Activated T-cell treated with anti-CD3 and anti-CD28 coated beads, Interleukin-2, amount 50 U/mL, for 48 hours (primary cell): ENCODE data around the gene TET2.
"Not testable (repeated sequence)": the region's sequence is repeated elsewhere in the genome, so short reads cannot be mapped to it uniquely, and the experiment has no call there.

Source experiments
- DNase-seq, 2 experiments: peaks; one replicate each; pipeline ENCODE4 v3.0.0-alpha.2; 2020

The TET2 gene

GRCh38 chr4:105240037-105240436, 93.4 kb downstream of the TET2 start:
- no peak for DNase-seq

- no peak for DNase-seq
Observed at GRCh38 chr4:105241451-105241850, 94.8 kb downstream of the TET2 start.

- DNase-seq = no peak
Observed at GRCh38 chr4:105243446-105243845, 96.8 kb downstream of the TET2 start.

DNA sequence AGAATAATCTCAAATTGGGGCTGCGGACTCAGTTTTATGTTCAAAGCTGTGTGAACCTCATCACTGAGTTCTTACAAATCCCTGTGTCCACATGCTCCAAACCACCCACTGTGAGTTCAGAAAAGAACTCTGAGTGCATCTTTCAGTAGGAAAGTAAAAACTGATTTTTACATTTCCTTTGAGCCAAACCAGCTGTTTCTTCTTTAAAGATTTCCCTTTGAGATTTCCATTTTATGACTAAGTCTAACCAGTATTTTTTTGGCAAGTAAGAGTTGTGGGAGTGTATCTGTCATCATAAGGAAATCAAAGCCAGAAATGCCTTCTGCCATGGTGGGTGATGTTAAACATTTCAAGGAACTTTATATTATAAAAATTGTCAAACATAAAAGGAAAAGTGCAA, 100.0 kb downstream of the TET2 start:
- no peak for DNase-seq

DNA sequence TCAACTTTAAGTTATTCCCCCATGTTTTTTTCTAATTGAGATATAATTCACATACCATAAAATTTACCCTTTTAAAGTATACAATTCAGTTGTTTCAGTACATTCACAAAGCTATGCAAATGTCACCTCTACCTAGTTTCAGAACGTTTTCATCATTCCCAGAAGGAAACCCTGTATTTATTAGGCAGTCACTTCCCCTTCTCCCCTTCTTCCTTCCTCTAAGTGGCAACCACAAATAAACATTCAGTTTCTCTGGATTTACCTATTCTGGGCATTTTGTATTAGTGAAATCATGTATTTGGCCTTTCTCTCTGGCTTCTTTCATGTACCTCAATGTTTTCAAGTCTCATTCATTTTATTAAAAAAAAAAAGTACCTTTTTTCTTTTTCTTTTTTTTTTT, 101.9 kb downstream of the TET2 start:
- DNase-seq = no peak

DNA sequence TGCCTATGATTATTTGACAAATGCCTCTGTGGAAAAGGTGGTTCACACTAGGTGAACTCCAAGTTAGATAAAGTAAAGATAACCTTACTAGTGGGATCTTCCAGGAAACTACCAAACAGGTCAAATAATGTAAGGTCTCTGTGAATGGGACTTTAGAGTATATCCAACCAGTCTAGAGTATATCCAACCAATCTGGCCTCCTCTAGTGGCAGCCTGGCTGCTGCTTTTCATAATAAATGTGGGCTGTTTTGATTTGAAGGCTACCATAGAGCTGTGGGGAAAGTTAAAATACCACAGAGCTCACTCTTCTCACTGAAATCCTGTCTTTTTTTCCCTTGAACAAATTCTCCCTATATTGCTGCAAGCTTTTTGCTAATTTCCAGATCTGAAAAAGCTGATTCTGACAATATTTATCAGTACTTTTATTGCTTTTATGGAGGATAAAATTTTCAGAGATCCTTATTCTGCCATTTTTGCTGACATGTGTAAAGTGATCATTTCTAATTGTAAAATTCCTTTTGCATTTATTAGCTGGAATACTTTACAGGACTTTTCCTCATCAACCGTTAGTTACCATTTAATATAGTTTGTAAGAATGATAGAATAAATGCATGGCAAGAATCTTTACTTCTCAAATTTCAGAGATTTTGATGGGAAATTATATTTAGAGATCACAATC, 111.3 kb downstream of the TET2 start:
- DNase-seq = no peak

- DNase-seq = no peak
Observed at GRCh38 chr4:105265689-105266088, 119.0 kb downstream of the TET2 start.

DNA sequence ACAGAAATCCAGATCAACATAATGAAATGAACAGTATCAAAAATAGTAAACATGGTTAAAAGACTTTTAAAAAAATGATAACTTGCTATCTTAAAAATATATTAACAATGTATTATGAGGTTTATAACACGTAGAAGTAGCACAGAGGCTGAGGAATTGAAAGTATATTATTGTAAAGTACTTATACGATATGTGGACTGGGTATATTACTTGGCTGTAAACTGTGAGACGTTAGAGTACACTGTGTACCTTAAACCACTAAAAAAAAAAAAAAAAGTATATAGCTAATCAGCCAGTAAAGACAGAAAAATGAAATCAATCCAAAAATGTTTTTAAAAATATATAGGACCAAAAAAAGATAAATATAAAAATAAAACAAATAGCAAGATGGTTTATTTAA, 120.6 kb downstream of the TET2 start:
- DNase-seq = no peak

DNA sequence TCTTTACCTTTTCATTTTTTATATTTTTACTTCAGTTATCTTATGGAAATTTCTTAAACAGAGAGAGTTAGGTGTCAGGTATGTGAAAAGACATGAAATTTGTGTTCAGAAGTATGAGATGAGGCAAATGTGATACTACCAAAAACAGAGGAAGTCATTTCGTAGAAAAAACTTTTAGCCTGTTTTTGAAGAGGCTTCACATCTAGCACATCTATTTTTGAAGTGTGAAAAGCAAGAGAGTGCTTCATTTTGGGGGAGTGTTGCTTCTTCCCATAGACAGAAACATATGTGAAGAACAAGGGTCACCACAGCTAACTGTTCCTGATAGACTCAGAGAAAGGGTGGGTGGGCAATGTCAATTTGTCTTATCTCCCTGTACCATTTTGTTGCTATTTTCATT, 125.3 kb downstream of the TET2 start:
- DNase-seq = no peak

DNA sequence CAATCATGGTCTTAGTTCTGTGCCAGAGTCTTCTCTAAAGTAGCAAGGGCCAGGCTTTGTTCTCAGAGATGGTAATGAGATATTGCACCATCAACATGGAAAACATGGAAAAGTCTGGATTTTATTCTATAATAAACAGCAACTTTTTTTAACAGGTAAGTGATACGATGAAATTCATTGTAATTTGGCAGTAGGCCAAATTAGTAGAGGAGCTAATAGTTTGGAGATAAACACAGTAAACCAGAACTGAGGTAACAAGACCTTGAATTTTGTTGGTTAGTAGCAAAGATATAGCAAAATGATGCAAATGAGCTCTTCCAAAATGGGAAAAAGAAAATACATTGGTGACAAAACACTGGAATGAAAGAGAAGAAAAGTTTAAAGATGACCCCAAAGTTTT, 126.6 kb downstream of the TET2 start:
- DNase-seq = no peak

DNA sequence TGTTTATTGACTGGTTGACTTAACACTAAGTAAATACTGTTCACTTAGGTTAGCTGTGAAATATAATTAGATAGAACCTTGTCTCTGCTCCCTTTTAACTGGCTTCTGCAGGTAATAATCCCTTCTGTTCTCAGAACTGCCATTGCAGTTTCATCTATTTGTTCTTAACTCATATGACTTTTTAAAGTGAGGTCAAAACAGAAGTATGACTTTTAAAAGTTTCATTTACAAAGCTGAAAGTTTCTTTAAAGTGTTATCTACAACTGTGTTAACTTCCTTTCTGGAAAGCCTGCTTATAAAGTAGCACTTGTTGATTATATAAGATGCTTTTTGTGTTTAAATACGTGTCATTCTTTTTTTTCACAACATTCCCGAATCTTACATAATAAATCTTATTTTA, 127.4 kb downstream of the TET2 start:
- DNase-seq = no peak

DNA sequence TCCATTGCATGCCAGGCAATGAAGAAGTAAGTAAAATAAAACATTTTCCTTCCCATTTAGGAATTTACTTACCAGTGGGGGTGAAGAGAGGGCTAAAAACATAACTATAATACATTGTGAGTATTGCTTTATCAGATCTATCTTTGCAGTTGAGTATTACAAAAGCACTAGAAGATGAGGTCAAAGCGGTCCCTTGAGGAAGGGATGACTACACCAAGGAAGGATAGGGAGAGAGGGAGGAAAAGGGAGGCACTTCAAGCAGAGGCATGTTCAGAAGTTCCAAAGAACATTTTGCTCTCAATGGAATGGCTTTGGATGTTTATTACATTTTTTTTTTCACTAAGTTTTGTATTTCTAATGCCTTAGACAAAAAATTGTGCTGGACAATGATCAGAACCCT, 127.8 kb downstream of the TET2 start:
- no peak for DNase-seq

GRCh38 chr4:105276361-105277104, 129.9 kb downstream of the TET2 start:
- no peak for DNase-seq

DNA sequence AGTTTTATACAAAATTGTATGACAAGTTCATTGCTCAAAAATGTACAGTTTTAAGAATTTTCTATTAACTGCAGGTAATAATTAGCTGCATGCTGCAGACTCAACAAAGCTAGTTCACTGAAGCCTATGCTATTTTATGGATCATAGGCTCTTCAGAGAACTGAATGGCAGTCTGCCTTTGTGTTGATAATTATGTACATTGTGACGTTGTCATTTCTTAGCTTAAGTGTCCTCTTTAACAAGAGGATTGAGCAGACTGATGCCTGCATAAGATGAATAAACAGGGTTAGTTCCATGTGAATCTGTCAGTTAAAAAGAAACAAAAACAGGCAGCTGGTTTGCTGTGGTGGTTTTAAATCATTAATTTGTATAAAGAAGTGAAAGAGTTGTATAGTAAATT, 131.0 kb downstream of the TET2 start:
- DNase-seq = no peak

GRCh38 chr4:105279314-105279713, 132.6 kb downstream of the TET2 start:
- DNase-seq = no peak

- no peak for DNase-seq
Observed at GRCh38 chr4:105280338-105281123, 133.9 kb downstream of the TET2 start.

GRCh38 chr4:105281124-105281415, 134.4 kb downstream of the TET2 start:
- no peak for DNase-seq

DNA sequence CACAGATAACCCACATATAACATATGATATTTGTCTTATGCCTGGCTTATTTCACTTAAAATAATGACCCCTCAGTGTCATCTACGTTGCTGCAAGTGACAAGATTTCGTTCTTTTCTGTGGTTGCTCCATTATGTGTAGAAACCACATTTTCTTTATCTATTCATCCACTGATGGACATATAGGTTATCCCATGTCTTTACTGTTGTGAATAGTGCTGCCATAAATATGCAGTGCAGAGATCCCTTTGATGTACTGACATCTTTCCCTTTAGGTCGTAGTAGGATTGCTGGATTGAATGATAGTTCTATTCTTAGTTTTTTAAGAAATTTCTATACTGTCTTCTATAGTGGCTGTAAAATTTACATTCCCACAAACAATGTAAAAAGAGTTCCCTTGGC, 135.8 kb downstream of the TET2 start:
- no peak for DNase-seq

GRCh38 chr4:105283501-105283900, 136.8 kb downstream of the TET2 start:
- DNase-seq = no peak

DNA sequence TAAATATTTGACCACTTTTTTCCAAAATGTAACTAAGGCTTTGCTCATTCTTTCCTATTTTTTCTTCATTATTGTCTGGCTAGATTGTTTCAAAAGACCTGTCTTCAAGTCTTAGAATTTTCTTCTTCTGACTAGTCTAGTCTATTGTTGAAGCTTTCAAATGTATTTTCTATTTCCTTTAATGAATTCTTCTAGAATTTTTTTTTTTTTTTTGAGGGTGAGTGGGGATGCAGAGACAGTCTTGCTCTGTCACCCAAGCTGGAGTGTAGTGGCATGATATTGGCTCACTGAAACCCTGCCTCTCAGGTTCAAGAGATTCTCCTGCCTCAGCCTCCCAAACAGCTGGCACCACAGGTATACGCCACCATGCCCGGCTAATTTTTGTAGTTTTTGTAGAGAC, 141.4 kb downstream of the TET2 start:
- no peak for DNase-seq

- no peak for DNase-seq
Observed at GRCh38 chr4:105291925-105292324, 145.2 kb downstream of the TET2 start.

GRCh38 chr4:105293360-105293759, 146.7 kb downstream of the TET2 start:
- no peak for DNase-seq

GRCh38 chr4:105296672-105297071, 150.0 kb downstream of the TET2 start:
- no peak for DNase-seq

- not testable (repeated sequence) for DNase-seq
Observed at GRCh38 chr4:105299027-105299426, 152.4 kb downstream of the TET2 start.
